HepG2 (cell line): ENCODE measurements around the gene C20orf144. TPM values are rescaled to one million over a fixed set of nuclear protein-coding genes. Genes with fewer than 3 reads are reported as not detected.

Experiments
- ATF1 ChIP-seq: IDR thresholded peaks from 2 replicates; pipeline ENCODE4 v1.6.1; 2016; ENCODE audit warnings: mild to moderate bottlenecking, control low read depth
- ATF3 ChIP-seq: sonication (generic); formaldehyde crosslinking; IDR thresholded peaks from 2 replicates; pipeline ENCODE4 v1.4.0; 2020; ENCODE audit warnings: missing genetic modification reagents
- E2F5 ChIP-seq: sonication (generic); formaldehyde crosslinking; conservative IDR thresholded peaks from 2 replicates; pipeline ENCODE4 v1.4.0; 2020; ENCODE audit warnings: missing genetic modification reagents
- MBD4 ChIP-seq: IDR thresholded peaks from 2 replicates; pipeline ENCODE4 v1.6.1; 2012; ENCODE audit warnings: low read length, inconsistent platforms, borderline replicate concordance
- MNT ChIP-seq: fragments of 450-650 bp; IDR thresholded peaks from 2 replicates; pipeline ENCODE4 v1.6.1; 2016
- NCOA2 ChIP-seq: sonication (generic); formaldehyde crosslinking; IDR thresholded peaks from 2 replicates; pipeline ENCODE4 v1.8.0; 2022; ENCODE audit warnings: inconsistent platforms
- PPARG ChIP-seq: conservative IDR thresholded peaks from 2 replicates; pipeline ENCODE4 v1.6.1; 2016; ENCODE audit warnings: missing biosample characterization, missing genetic modification reagents
- SNAPC4 ChIP-seq: sonication (generic); formaldehyde crosslinking; IDR thresholded peaks from 2 replicates; pipeline ENCODE4 v1.4.0; 2020; ENCODE audit warnings: mild to moderate bottlenecking, missing genetic modification reagents
- TRIM22 ChIP-seq: fragments of 450-650 bp; IDR thresholded peaks from 2 replicates; pipeline ENCODE4 v1.6.1; 2017
- ZHX1 ChIP-seq: sonication (generic); formaldehyde crosslinking; IDR thresholded peaks from 2 replicates; pipeline ENCODE4 v1.8.1; 2022; ENCODE audit warnings: low read depth, mild to moderate bottlenecking, missing genetic modification reagents
- ZMYM3 ChIP-seq: sonication (generic); formaldehyde crosslinking; IDR thresholded peaks from 2 replicates; pipeline ENCODE4 v1.5.1; 2020; ENCODE audit warnings: mild to moderate bottlenecking, missing genetic modification reagents
- ZNF333 ChIP-seq: sonication (generic); formaldehyde crosslinking; IDR thresholded peaks from 2 replicates; pipeline ENCODE4 v1.4.0; 2020; ENCODE audit warnings: mild to moderate bottlenecking, missing genetic modification reagents, borderline replicate concordance
- ZNF562 ChIP-seq: sonication (generic); formaldehyde crosslinking; IDR thresholded peaks from 2 replicates; pipeline ENCODE4 v1.8.0; 2022; ENCODE audit warnings: missing genetic modification reagents, borderline replicate concordance
- ZNF597 ChIP-seq: sonication (generic); formaldehyde crosslinking; IDR thresholded peaks from 2 replicates; pipeline ENCODE4 v1.5.0; 2020; ENCODE audit warnings: missing genetic modification reagents
- polyA plus RNA-seq, 8 experiments: library from polyadenylated mRNA; depleted of rRNA in 3 of 8; stranded (reverse) in 7 of 8; unstranded in 1 of 8; fragments of >200 nt; fragmentation: Illumina TruSeq in 4 of 8; extraction: Trizol in 4 of 8; gene quantifications; 2 replicates each; pipeline versions ENCODE4 v1.2.1 to v1.2.3, GENCODE V29; 2011 to 2016; ENCODE audit warnings: low read depth in 4 of 8, missing spikeins in 1 of 8, mixed read lengths in 1 of 8; ENCODE audit not compliant: insufficient read depth in 1 of 8
- total RNA-seq, 5 experiments: library from RNA; depleted of rRNA; stranded (reverse); fragments of >200 nt; fragmentation: Illumina TruSeq; extraction: Trizol; gene quantifications; 2 replicates each; pipeline ENCODE4 v1.2.3, GENCODE V29; 2016; ENCODE audit warnings: low read depth in 1 of 5

C20orf144 gene
- total and polyA plus RNA-seq, 2 of the 13 experiments (the other 11 are each of a cell fraction or from before 2014, with no cell fraction given) = 0.09 to 0.16 TPM

GRCh38 chr20:33686100-33686983, 24.2 kb downstream of the C20orf144 start, which contains the start of gene E2F1 (continued):
- TF ChIP-seq SNAPC4 (CRISPR knock-in tag) = no peak
- peak; percentile 85 for TF ChIP-seq ZNF562 (CRISPR knock-in tag)
- TF ChIP-seq ATF3 (CRISPR knock-in tag) = peak; percentile 75; the same call in 1 of the 2 replicates
- TF ChIP-seq MNT = peak; percentile 67; the same call in 1 of the 2 replicates
- TF ChIP-seq MBD4 = no peak
- peak; percentile 76 for TF ChIP-seq ZHX1 (CRISPR knock-in tag)
- TF ChIP-seq ATF1 (CRISPR knock-in tag) = no peak
- peak; percentile 55; the same call in 1 of the 2 replicates for TF ChIP-seq ZNF333 (CRISPR knock-in tag)
- peak; percentile 70 for TF ChIP-seq NCOA2 (CRISPR knock-in tag)
- TF ChIP-seq PPARG (CRISPR knock-in tag) = peak; percentile 78
- TF ChIP-seq ZNF597 (CRISPR knock-in tag) = no peak
- TF ChIP-seq TRIM22 = no peak
- peak; percentile 98 for TF ChIP-seq E2F5 (CRISPR knock-in tag)
- peak; percentile 35 for TF ChIP-seq ZMYM3 (CRISPR knock-in tag)
